Hematopoietic multipotent progenitor cell treated with erythropoietin and hydrocortisone succinate and interleukin-3 and kit ligand, for 17 days (in vitro differentiated cells): ENCODE data around the gene CNOT4.

Experiments used
- DNase-seq: peaks from one replicate; pipeline ENCODE4 v3.0.0-alpha.2; 2015; ENCODE audit warnings: low spot score

Gene CNOT4

GRCh38 chr7:135397689-135398088 lies 112.2 kb downstream of the CNOT4 start:
- peak; percentile 32 for DNase-seq

GRCh38 chr7:135392701-135393100 lies 117.2 kb downstream of the CNOT4 start:
- no peak for DNase-seq

GRCh38 chr7:135391514-135391913 lies 118.4 kb downstream of the CNOT4 start:
- no peak for DNase-seq

- DNase-seq, result no peak
These were observed 119.1 kb downstream of the CNOT4 start for GRCh38 chr7:135390829-135391228.

GRCh38 chr7:135389971-135390370 lies 119.9 kb downstream of the CNOT4 start:
- DNase-seq, result no peak

- no peak for DNase-seq
These were observed 121.3 kb downstream of the CNOT4 start for GRCh38 chr7:135388616-135389015.

GRCh38 chr7:135386776-135387175 lies 123.1 kb downstream of the CNOT4 start:
- DNase-seq, result no peak

GRCh38 chr7:135386181-135386580 lies 123.7 kb downstream of the CNOT4 start:
- no peak for DNase-seq

- no peak for DNase-seq
These were observed 124.7 kb downstream of the CNOT4 start for GRCh38 chr7:135385209-135385608.

GRCh38 chr7:135383525-135384175 lies 126.3 kb downstream of the CNOT4 start:
- no peak for DNase-seq

GRCh38 chr7:135382173-135382572 lies 127.7 kb downstream of the CNOT4 start:
- no peak for DNase-seq

- DNase-seq, result no peak
These were observed 128.5 kb downstream of the CNOT4 start for GRCh38 chr7:135381369-135381768.

- DNase-seq, result no peak
These were observed 129.6 kb downstream of the CNOT4 start for GRCh38 chr7:135380351-135380750.

GRCh38 chr7:135377171-135377570 lies 132.7 kb downstream of the CNOT4 start:
- no peak for DNase-seq

- no peak for DNase-seq
These were observed 133.8 kb downstream of the CNOT4 start for GRCh38 chr7:135375908-135376699.

- no peak for DNase-seq
These were observed 135.2 kb downstream of the CNOT4 start for GRCh38 chr7:135374736-135375135.

GRCh38 chr7:135372222-135372621 lies 137.7 kb downstream of the CNOT4 start:
- no peak for DNase-seq

GRCh38 chr7:135370656-135371055 lies 139.2 kb downstream of the CNOT4 start:
- no peak for DNase-seq

GRCh38 chr7:135369405-135369804 lies 140.5 kb downstream of the CNOT4 start:
- no peak for DNase-seq

GRCh38 chr7:135368416-135369186 lies 141.3 kb downstream of the CNOT4 start:
- DNase-seq, result no peak

GRCh38 chr7:135366843-135367508 lies 142.9 kb downstream of the CNOT4 start:
- DNase-seq, result no peak

- DNase-seq, result no peak
These were observed 144.2 kb downstream of the CNOT4 start for GRCh38 chr7:135365721-135366120.
